ENCODE data around the gene SLC51B. TPM values are rescaled to one million over a fixed set of nuclear protein-coding genes. Genes with fewer than 3 reads are reported as not detected.

The SLC51B gene
- total and polyA plus RNA-seq, 9 of the 15 experiments (the other 6 are each of a cell fraction or from before 2014, with no cell fraction given) = not detected

DNA sequence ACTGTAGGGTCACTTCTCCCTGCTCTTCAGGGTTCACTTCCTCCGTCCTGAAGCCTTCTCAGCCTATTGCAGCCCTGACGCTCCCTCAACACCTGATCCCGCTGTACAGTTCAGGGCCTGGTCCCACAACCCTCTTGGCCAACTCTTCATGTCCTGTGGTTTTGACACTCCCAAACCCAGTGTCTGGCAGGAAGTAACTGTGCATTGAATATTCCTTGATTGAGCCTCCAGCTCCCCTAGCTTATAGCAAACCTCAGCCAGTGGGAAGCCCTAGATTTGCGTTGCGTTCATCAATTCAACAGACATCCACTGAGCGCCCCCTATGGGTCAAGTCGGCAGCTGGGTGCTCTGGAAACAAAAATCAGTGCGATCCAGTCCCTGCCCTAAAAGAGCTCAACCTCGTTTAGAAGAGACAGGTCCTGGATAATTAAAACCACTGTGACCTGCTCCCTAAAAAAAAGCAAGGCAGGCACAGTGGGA, 56.3 kb downstream of the SLC51B start:
- Histone ChIP-seq H3K36me3 (ENCODE audit: control insufficient read depth, insufficient read depth, low read length) (peaks cover 28% of the 10 kb centered on the region; the same call in 2 of the 3 replicates), H3K9me3 (replicated peaks; ENCODE audit: control insufficient read depth, insufficient read depth, low read depth, low read length) (no peaks in the 10 kb centered on the region), H3K4me2 (ENCODE audit: insufficient read depth, low read length) (no peak overlapping the region), H2AFZ (ENCODE audit: low read depth, low read length) (no peak overlapping the region), H3K9me1 (ENCODE audit: control insufficient read depth, insufficient read depth, low read length) (peaks cover 3% of the 10 kb centered on the region), H3K79me2 (ENCODE audit: control insufficient read depth, insufficient read depth, low read length) (no peaks in the 10 kb centered on the region), H4K20me1 (replicated peaks; ENCODE audit: control insufficient read depth, insufficient read depth, low read length) (no peaks in the 10 kb centered on the region), H3K4me3 (no peak overlapping the region), H3K27ac (ENCODE audit: extremely low read depth, low read depth, low read length) (no peak overlapping the region), H3K9ac (ENCODE audit: insufficient read depth in 1 of 2, low read depth in 2 of 2, low read length in 2 of 2) (no peak overlapping the region), H3K4me1 (replicated peaks in 1 of 2; ENCODE audit: control insufficient read depth in 2 of 2, insufficient read depth in 2 of 2, low read length in 2 of 2) (no peaks in the 10 kb centered on the region), H3K27me3 (ENCODE audit: control insufficient read depth in 2 of 2, insufficient read depth in 2 of 2, low read length in 2 of 2) (no peaks in the 10 kb centered on the region)
- intact Hi-C loops (cut with micrococcal nuclease) (loop anchor here (1.0 to 5.0 kb wide), 2 partner anchors 47 to 69 kb away; no protein-coding TSS in a partner anchor), in situ Hi-C loops (cut with MboI) (no loop called here)
- BruUV-seq (replicated peaks) = no TSS peak
- 36% methylated on average over 9 of the region's 9 CpGs for WGBS (ENCODE audit: insufficient coverage, low coverage, missing lambda C conversion rate)
- peak; percentile 81 for ATAC-seq
- peak; percentile 85 for FAIRE-seq
- ChIA-PET POLR2A (interaction anchor here (0.6 to 1.2 kb wide), 5 partner anchors 9 to 78 kb away, joined by 3 to 4 read pairs (median 3); no protein-coding TSS in a partner anchor), CTCF (ENCODE audit: low intra/inter-chr PET ratio) (interaction anchor here (0.8 to 1.0 kb wide), 2 partner anchors 47 kb away, joined by 3 to 6 read pairs; no protein-coding TSS in a partner anchor)
- peak; percentile 53 to 70 (median 65) for DNase-seq (ENCODE audit: extremely low read depth in 1 of 4, low spot score in 3 of 4)
- no peak for TF ChIP-seq ZBTB26 (CRISPR knock-in tag; IDR thresholded peaks at IDR 0.05)
- TF ChIP-seq POU5F1 (IDR thresholded peaks at IDR 0.05; ENCODE audit: borderline replicate concordance, low read depth, low read length, partially characterized antibody) = no peak
- TF ChIP-seq ZNF408 (CRISPR knock-in tag; IDR thresholded peaks at IDR 0.05; ENCODE audit: low read depth) = no peak
- no peak for TF ChIP-seq ZNF140 (CRISPR knock-in tag; IDR thresholded peaks at IDR 0.05)
- no peak for TF ChIP-seq ZEB2 (IDR thresholded peaks at IDR 0.05)
- TF ChIP-seq, protein P1, sequence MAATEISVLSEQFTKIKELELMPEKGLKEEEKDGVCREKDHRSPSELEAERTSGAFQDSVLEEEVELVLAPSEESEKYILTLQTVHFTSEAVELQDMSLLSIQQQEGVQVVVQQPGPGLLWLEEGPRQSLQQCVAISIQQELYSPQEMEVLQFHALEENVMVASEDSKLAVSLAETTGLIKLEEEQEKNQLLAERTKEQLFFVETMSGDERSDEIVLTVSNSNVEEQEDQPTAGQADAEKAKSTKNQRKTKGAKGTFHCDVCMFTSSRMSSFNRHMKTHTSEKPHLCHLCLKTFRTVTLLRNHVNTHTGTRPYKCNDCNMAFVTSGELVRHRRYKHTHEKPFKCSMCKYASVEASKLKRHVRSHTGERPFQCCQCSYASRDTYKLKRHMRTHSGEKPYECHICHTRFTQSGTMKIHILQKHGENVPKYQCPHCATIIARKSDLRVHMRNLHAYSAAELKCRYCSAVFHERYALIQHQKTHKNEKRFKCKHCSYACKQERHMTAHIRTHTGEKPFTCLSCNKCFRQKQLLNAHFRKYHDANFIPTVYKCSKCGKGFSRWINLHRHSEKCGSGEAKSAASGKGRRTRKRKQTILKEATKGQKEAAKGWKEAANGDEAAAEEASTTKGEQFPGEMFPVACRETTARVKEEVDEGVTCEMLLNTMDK (IDR thresholded peaks at IDR 0.05; ENCODE audit: borderline replicate concordance, insufficient read depth, low read depth, low read length, poor library complexity, severe bottlenecking) = peak; percentile 37
- TF ChIP-seq SOX6 (IDR thresholded peaks at IDR 0.05) = no peak
- 0 out of 2 replicates have a peak, but pooled peaks have one; percentile 16 for TF ChIP-seq CXXC5 (CRISPR knock-in tag; IDR thresholded peaks at IDR 0.05)
- no peak for TF ChIP-seq ETV5 (CRISPR knock-in tag; IDR thresholded peaks at IDR 0.05; ENCODE audit: low read depth)
- TF ChIP-seq ETV6 (IDR thresholded peaks at IDR 0.05; ENCODE audit: borderline replicate concordance in 1 of 2, low read depth in 2 of 2, low read length in 1 of 2) = no peak
- no peak for TF ChIP-seq ETV6 (CRISPR knock-in tag; IDR thresholded peaks at IDR 0.05; ENCODE audit: borderline replicate concordance)
